Measurements from ENCODE around the gene C2orf92.
"Not testable (repeated sequence)": the region's sequence is repeated elsewhere in the genome, so short reads cannot be mapped to it uniquely, and the experiment has no call there.

C2orf92 gene

DNA sequence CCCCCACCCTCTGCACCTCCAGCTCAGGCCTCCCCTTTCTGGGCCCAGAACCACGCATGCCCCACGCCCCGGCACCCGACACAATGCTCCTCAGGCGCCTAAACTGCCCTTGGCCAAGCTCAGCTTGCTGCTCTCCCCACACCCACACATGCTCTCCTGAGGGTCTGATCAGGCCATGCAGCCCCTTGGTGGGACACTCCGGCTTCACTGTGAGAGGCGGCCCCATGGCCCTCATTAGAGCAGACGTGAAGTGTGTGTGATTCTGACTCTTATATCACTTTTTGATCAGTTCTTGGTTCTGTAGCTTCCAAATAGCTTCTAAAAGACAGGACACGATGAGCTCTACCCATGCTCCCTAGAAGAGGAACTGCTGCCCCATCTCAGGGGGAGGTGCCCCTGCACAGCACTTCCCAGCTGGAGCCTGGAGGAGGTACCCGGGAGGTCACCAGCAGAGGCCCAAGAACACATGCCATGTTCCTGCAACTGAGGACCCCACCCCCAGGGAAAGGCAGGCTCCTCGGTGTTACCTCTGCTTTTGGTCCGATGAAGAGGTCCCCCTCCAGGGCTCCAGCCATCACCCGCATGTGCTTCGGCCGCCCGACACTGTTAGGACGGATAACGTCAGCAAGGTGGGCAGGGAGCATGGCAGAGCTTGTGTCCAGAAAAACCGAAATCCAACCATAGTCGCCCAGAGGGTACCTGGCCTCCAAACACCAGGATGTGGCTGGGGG, 9.3 kb upstream of the C2orf92 start:
- DNase-seq (ENCODE audit: low spot score): no peak

DNA sequence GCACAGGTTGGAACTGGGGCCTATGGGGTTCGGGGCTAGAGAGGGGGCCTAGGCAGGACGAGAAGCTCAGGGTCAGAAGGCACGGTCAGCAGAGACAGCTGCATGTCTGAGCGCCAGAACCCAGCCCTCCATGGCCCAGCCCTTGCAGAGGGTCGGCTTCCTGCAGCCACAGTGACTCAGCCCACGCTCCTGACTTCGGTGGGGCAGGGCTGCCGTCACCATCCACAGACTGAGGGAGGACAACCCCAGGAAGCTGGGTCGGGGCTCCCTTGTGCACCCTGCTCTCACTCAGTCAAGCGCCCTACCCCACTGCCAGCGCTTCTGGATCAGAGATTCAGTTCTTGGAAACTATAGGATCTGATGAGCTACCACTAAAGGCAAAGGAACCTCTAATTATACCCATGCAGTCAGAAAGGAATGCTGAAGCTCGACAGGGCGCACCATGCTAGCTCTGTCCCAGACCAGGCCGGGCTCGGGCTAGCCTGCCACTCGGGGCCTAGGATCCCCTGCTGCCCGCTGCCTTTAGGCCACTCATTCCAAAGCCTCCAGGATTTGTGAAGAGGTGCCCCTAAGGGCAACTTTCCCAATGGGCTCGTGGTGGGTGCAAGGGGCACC, 8.6 kb upstream of the C2orf92 start:
- peak; percentile 34 for DNase-seq (ENCODE audit: low spot score)

- DNase-seq (ENCODE audit: low spot score): no peak
These were observed 7.6 kb upstream of the C2orf92 start for GRCh38 chr2:97661927-97662326.

DNA sequence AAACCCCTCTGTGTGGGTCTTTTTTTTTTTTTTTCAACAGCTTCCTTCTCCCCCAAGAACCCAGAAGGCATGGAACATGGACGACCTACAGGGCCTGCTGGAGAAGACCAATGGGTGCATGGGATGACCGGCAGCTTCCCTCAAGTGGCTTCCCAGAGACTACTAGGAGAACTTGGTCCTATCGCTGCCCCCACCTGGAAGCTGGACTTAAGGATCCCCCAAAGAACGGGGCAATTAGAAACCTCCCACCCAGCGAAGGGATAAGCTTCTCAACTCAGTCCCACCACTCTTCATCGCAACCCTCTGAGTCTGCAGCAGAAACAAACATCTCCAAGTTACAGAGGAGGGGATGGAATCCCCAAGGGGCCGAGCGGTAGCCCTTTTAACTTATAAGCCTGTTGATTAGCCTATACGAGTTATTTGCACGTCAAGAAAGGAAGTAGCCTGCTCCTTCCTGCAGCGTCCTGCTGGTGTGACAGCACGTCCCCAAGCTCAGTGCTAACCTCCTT, 7.1 kb upstream of the C2orf92 start:
- no peak for DNase-seq (ENCODE audit: low spot score)

GRCh38 chr2:97662895-97663625, 6.5 kb upstream of the C2orf92 start:
- DNase-seq (ENCODE audit: low spot score): peak; percentile 83

DNA sequence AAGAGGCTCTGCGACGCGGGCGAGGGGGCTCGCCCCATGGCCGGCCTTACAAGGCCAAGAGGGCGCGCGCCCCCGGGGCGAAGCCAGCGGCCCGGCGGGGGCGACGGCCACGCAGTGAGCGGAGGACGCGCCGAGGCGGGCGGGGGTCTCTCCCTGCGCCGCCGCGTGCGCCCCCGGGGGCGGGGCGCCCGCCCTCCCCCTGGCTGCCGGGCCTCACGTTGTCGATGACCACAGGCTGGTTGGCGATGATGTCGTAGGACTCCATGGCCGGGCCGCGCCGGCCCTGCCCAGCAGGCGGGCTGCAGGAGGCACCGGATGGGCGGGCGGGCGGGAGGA, 5.9 kb upstream of the C2orf92 start:
- DNase-seq (ENCODE audit: low spot score): no peak

DNA sequence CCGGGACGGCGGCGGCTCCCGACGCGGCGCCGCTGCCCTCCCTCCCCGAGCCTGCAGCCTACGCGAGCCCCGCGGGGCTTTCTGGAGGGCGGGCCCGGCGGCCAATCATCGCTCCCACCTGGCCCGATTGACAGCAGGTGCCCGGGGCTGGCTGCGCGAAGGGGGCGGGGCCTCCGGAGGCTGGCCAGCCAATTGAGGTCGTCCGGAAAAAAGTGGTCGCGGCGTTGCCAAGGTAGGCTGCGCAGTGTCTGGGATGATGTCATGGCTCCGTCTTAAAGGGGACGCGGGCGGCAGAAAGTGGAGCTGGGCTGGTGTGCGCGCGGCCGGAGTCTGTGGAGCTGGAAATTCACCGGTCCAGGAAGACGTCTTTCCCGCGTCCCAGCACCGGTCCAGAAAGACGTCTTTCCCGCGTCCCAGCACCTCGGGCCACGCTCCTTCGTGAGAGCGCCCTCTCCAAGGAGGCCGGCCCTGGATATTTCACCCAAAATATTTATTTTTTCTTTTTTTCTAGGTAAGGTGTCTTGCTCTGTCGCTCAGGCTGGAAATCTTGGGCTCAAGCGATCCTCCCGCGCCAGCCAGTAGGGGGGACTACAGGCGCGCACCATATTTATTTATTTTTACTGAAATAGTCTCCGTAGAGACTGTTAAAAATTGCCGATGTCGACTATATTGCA, 5.4 kb upstream of the C2orf92 start, which contains the start of gene ACTR1B:
TSS of gene ACTR1B (minus strand) at position 83 of the 674 bp plus-strand sequence. CDS start 154 bp downstream, outside the sequence.
- DNase-seq (ENCODE audit: low spot score): peak; percentile 98

DNA sequence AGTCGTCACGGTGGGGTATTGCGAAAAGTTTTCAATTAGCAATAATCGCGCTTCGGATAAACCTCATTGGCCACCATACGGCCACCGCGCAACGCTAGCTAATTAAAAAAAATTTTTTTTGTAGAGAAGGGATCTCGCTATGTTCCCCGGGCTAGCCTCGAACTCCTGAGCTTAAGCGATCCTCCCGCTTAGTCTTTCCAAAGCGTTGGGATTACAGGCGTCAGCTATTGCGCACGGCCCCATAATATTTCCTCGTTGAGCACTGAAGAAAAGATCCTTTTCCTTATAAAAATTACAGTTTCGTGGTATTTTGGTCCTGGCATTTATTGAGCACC, 4.9 kb upstream of the C2orf92 start:
- DNase-seq (ENCODE audit: low spot score): no peak

- no peak for DNase-seq (ENCODE audit: low spot score)
These were observed 958 bp downstream of the C2orf92 start for GRCh38 chr2:97670471-97670870.

DNA sequence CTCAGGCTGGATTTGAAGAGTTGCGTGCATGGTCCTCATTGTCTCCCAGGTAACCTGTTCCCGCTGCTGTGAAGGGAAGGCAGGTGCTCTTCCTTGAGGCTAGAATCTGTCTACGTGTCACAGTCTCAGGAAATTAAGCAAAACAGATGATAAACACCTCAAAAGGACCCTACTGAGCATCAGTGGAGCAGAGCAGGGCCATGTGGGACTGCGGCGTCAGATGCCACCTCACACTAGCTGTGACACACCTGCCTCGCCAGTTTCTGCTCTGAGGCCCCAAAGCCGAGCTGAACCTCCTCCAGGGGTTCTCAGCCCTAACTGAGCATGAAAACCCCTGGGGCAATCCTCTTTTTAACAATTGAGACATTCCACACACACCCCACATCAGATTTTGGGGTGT, 2.0 kb downstream of the C2orf92 start:
- no peak for DNase-seq (ENCODE audit: low spot score)

DNA sequence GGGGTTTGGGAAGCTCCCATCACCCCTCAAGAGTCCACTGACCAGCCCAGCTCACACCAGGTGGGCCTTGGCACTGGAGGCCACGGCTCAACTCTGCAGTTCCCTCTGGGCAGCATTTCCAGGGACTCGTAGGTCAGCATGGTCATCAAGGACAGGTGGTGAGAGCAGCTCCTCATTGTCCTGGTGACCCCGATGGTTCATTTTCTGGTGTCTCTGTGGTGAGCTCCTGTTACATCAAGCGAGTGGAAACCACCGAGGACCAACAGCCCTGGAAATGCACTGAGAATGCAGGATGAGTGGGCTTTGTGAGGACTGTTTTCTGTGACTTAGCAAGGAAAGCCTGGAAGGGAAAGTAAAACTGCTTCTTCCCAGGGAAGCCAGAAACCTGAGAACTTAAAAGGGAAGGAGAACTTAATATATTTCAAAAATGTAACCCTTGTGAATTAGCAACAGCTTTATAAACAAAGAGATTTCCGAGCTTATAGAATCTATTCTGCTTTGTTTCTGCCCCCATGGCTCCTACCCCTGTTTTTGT, 3.2 kb downstream of the C2orf92 start:
- DNase-seq (ENCODE audit: low spot score): not testable (repeated sequence)

- DNase-seq (ENCODE audit: low spot score): no peak
These were observed 3.8 kb downstream of the C2orf92 start for GRCh38 chr2:97673182-97673914.

GRCh38 chr2:97673915-97674283, 4.4 kb downstream of the C2orf92 start:
- DNase-seq (ENCODE audit: low spot score): no peak

DNA sequence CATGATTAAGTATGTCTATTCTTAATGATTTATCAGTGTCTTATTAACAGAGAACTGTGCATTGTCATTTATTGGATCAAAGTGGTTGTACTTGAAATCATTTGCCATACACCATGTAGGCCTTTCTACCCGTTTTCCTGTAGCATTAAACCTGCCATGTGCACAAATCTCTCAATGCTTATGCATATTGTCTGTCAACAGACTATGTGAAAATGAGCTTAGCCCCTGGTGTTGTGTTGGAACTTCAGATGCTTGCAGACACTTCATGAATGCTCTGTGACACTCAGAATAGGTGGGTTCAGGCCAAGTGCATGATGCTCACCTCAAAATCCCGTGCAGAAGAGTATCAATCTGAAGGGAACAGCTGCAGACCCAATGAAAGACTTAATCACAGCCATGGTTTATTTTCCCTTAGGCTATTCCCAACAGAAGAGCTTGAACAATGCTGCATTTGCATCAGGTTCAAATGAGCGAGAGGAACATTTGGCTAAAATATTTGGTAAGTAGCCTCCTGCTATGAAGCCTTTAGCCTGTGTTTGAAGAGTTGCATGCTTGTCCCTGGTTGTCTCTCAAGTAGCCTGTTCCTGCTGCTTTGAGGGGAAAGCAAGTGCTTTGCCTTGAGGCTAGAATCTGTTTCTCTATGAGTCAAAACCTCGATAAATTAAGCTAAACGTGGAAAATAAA, 6.1 kb downstream of the C2orf92 start:
- no peak for DNase-seq (ENCODE audit: low spot score)

- DNase-seq (ENCODE audit: low spot score): no peak
These were observed 7.1 kb downstream of the C2orf92 start for GRCh38 chr2:97676620-97677019.

- DNase-seq (ENCODE audit: low spot score): peak; percentile 16
These were observed 8.0 kb downstream of the C2orf92 start for GRCh38 chr2:97677480-97677879.

DNA sequence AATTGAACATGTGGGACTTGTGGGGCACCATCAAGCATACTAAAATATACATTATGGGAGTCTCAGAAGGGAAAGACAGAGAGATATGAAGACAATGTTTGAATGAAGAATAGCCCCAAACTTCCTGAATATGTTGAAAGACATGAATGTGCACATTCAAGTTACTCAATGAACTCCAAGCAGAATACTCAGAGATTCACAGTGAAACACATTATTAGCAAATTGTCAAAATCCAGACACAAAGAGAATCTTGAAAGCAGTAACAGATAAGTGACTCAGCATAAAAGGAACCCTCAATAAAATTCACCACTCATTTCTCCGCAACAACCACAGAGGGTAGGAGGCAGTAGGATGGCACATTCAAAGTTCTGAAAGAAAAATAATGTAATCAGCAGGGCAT, 8.8 kb downstream of the C2orf92 start:
- no peak for DNase-seq (ENCODE audit: low spot score)

DNA sequence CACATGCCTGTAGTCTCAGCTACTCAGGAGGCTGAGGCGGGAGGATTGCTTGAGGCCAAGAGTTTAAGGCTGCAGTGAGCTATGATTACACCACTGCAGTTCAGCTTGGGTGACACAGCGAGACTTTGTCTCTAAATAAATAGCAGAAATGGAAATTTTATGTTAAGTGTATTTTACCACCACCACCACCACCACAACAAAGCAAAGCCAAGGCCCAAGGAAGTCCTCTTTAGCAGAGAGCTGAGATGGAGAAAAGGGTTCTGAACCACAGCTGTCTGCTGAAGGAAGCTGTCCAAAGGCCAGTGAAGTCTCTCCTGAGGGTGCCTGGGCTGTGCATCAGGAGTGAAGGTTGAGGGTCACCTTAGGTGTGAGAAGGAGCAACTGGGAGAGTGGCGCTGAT, 17.7 kb downstream of the C2orf92 start:
- not testable (repeated sequence) for DNase-seq (ENCODE audit: low spot score)

DNA sequence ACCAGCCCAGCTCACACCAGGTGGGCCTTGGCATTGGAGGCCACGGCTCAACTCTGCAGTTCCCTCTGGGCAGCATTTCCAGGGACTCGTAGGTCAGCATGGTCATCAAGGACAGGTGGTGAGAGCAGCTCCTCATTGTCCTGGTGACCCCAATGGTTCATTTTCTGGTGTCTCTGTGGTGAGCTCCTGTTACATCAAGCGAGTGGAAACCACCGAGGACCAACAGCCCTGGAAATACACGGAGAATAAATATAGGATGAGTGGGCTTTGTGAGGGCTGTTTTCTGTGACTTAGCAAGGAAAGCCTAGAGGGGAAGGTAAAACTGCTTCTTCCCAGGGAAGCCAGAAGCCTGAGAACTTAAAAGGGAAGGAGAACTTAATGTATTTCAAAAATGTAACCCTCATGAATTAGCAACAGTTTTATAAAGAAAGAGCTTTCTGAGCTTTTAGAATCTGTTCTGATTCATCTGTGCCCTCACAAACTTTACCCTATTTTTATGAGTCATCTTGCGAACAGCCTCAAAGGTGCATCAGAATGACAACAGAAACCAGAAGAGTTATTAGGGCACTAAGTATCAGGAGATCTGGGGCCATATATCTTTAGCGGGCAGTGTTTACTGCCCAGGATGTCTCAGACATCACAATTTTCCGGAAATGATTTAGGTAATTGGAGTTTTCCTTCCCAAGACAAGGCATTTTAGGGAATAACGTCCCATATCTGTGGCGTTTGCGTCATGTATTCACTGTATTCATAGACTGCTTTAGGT, 18.7 kb downstream of the C2orf92 start:
- DNase-seq (ENCODE audit: low spot score): no peak

GRCh38 chr2:97691166-97691565, 21.7 kb downstream of the C2orf92 start:
- no peak for DNase-seq (ENCODE audit: low spot score)

Measured in kidney capillary endothelial cell (primary cell).